HG02642 (cell line): Measurements from ENCODE around the gene HMX1.

ENCODE experiments used
- ATAC-seq: cut with Tn5 transposase; IDR thresholded peaks from one replicate; pipeline ENCODE4 v1.9.1; 2021; ENCODE audit warnings: mild to moderate bottlenecking; ENCODE audit not compliant: unreplicated experiment, poor library complexity

The HMX1 gene

DNA sequence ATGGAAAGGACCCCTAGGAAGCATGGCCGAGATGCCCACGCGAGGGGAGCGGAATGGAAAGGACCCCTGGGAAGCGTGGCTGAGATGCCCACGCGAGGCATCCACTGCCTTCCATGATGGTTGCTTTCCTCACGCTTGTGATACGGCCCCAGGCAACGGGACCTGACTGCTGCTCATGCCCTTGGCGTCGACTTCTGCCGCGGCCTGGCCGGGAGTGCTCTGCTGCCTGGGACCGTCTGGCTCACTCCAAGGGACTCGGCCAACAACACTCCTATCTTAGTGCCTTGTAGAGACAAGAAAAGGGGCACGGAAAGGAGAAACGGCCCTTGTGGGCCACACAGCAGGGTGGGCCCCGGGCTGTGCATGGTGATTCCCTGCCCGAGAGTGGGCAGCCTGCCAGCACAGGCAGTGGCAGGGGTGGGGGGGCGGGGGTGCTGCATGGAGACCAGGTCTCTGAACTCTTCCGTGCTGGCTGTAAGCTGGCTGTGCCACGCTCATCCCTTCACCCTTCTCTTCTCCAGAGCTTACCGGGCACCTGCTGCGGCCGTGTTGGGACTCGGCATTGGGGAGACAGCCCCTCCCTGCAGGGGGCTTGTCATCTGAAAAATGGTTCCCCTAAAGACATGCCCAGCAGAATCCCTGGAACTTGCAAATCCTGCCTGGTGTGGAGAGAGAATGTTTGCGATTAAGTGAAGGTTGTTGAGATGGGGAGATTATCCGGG is 38.6 kb upstream of the HMX1 start:
- no peak for ATAC-seq

DNA sequence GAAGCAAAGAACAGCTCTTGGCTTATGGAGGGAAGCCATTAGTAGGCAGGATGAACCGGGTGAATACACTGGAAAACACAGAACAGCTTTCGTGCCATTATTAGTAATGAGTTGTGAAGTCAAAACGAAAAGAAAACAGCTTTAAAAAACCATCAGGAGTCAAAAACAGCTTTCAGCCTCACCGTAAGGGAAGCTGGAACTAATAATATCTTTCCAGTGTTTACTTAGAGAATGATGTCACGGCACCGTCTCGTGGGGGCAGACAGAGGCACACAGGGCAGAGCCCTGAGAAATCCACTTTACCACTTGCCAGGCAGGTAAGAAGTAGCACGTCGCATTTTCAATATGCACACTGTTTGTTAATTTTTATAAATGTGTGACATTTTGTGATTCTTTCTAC is 37.9 kb upstream of the HMX1 start:
- no peak for ATAC-seq

DNA sequence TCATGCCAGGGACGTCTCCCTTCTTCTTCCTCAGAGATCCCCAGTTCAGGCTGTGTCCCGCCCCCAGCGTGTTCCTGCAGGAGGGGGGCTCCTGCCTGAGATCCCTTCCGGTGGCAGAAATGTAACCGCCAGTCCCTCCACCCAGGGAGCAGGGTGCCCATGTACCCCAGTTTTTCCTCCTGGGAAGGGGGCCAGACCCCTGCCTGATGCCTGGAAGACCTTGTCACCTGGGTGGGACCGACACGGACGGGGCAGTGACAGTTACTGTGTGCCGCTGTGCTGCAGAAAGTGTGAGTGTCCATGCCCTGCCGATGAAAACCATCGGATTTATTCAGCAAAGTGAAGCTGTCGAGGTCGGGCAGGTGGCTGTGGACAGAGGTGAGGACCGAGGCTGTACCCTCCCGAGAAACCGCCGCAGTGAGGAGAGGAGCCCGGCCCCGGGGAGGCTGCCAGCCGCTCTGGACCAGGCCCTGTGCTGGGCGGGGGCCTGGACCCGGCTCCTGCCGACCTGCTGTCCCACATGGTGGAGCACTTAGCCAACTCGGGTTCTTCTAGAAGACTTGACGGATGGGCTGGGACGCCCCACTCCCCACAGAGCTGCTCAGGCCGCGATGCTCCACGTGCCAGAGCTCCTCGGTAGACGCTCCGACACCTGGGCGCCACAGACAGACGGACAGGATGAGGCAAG is 36.7 kb upstream of the HMX1 start:
- no peak for ATAC-seq

DNA sequence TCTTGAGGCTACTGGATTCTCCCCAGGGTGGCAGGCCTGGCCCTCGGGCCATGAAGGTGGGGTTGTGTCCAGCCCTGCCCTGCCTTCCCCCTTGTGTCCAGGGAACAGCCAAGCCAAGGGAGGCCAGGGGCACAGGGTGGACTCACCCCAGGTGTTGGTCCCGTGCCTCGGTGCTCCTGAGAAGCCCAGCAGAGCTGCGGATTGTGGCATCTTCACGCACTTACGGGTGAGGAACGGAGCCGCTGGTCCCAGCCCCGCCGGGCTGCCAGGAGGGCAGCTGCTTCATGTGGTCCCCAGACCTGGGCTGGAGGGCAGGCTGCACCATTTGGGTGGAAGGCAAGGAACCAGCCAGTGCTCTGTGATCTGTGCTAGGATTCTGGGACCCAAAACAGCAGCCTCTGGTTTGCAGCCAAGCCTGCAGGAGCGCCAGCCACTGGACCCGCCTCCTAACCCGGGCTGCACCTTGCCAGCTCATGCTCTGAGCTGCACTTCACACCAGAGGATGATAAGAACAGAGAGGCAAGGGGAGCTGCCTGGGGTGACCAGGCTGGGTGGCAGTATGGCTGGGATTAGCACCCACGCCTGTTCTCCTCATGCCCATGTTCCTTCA is 36.1 kb upstream of the HMX1 start:
- no peak for ATAC-seq

DNA sequence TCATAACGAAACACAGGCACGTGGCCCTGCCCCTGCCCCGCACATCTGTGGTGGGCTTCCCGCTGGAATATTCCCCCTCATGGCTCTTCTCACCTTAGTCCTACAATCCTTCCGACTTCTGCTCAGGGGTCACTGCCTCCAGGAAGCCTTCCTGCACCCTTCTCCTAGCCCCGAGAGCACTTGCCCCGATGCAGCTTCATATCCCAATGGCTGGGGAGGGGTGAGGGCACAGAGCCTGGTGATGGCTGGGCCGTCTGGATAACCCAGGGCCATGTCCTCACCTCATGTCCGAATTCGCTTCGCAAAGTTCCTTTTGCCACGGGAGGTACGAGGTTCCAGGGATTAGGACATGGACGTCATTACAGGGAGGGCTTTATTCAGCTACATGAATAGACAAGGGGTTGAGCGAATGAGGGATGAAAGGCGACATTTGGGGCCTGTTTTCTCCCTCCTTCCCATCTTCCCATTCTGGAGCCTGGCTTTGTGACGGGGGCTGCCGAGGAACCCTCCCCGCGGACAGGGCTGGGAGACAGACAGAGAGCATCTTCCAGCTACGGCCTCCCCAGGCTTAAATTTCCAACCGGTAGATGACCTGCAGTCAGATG is 35.5 kb upstream of the HMX1 start:
- no peak for ATAC-seq

DNA sequence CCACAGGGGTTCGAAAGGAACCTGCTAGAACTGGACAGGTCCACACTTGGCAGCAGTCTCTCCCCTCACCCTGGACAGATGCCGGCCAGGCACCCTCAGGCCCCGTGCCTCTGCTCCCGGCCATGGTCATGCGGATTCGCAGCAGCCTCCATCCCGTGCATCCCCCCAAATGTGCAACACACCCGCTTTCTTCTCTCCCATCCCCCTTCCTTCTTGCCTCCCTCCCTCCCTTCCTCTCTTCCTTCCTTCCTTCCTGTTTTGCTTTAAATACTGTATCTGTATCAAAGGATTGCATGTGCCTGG is 35.0 kb upstream of the HMX1 start:
- ATAC-seq: no peak

DNA sequence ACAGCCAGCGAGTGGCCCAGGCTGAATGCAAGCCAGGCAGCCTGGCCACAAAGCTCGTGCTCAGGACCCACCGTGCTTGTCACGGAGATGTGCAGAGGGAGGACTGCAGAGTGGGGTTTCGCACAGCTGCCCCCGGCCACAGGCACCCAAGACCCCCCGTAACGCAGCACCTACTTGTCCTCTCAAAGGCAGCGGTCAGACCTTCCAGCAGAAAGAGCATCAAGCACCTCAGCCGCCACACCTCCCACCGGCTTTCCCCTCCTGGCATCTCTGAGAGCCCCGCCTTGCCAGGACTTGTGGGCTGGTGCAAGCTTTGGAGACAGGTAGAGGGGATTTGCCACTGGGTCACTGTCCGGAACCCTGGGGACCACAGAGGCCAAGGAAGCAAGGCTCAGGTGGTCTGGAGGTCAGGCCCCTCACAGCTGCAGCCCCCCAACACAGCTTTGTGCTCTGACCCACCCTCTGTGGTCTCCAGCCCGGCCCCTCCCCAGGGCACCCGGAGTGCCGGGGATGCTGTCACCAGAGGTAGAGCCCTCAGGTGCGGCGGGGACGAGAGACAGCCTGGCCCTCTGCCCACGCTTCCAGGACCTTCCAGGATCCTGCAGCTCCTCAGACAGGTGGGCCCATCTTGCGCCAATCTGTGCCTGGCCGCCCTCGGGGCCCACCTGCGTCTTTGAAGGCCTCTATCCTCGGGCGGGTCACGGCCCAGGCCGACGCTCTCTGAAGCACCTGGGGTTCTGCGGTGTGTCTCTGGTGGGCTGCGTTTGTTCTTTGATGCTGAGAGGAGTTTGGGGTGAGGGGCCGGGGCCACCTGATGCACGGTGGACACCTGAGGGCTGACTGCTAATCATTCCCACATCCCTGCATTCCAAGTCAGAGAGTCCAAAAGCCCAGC is 34.4 kb upstream of the HMX1 start:
- ATAC-seq: no peak

DNA sequence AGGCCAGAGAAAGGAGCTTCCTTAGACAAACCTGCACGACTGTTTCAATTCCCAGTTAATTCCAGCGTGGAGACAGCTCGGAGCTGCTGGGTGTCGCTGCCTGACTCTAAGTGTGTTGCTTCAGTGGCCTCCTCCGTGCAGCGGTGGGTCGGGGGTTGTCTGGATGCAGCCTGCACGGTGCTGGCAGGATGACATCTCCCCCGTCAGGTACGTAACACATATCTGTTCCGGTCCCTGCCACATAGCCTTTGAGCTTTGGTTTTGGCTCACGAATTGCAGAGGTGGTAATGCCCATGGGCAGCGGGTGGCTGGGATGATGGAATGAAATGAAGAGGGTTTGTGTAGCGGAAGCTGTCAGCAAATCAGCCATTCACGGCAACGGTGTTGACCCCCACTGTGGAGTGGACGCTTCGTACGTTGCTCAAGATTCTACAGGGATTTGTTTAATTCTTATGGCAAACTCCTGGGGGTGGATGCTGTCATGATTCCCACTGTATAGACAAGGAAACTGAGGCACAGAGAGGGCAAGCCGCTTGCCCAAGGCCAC is 33.7 kb upstream of the HMX1 start:
- ATAC-seq: no peak

DNA sequence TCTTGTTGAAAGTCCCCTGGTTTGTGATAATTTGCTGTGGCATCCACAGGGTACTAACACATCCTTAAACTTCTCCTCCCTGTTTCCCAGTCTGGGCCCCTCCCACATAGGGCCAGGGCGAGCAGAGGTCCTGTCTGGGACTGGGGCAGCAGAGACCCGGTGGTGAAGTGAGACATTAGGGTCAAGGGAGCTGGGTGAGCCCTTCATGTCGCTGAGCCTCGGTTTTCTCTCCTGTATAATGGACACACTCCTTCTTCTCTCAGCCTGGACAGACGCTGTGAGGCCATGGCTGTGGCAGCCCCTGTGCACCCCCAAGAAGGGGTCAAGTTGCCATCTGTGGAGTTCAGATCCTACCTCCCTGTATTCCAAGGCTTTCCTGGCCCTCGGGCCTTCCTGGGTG is 33.0 kb upstream of the HMX1 start:
- ATAC-seq: no peak

DNA sequence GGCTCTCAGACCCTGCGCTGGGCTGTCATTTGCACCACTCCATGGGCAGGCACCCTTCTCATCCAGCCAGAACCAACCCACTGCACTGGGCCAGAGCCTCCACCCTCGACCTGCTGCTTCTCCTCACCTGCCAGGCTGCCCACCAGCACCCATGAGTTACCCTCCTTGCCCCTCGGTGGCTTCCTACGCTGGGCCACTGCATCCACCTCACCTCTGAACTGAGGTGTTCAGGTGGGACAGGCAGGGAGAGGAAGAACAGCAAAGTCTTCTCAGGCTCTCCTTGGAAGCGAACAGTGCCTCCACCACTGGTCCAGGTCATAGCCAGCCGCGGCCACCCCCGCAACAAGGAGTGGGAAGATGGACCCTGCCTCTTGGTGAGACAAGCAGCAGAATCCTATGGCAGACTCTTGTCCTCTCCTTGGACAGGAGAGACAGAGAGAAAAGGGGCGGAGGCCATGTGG is 32.4 kb upstream of the HMX1 start:
- no peak for ATAC-seq

DNA sequence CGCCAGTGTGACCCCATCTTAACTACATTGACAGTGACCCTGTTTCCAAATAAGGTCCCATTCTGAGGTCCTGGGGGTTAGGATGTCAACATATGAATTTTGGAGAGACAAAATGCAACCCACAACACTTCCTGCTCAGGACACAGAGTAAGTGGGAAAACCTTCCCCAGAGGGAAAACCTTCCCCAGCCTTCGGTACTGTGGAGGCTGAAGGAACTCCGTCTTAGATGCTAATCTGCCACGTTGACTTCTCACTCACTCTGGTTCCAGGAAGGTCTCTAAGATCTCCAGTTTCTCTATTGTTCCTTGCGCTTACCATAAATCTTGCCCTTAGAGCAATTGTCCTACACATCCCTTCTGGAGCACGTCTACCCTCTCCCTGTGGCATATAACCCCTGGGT is 29.7 kb upstream of the HMX1 start:
- ATAC-seq: no peak

DNA sequence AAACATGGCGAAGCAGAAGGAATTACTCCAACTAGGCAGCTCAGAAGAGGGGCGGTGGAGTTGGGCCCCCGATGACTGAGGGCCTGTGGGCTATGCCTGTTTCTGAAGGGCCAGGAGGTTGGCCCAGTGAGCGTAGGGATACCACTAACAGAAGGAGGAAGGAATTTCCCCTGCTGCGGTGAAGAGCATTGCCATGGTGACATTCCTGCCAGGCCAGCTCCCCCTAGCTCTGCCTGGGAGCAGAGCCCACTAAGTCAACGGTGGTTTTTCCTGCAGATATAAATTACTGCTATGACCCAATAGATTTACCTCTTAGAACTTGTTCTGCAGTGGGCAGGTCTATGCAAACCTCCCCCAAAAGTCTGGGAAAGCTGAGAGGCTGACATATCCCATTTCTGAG is 28.9 kb upstream of the HMX1 start:
- ATAC-seq: no peak

DNA sequence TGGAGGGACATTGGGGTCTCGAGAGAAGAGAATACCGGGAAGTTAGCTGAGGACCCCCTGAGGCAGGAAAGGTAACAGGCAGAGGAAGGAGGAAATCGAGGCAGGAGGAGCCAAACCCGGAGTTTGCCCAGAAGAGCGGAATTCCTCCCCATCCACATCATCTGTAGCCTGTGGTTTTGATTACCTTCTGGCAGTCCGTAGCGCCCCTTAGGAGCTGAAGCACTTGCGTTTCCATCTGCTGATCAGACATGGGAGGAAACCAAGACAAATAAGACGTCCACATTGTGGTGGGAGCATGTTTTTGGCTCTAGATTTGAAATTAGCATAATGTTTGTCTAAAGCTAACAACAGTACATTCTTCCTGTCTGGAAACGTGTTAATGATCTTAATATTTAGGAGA is 26.8 kb upstream of the HMX1 start:
- no peak for ATAC-seq

DNA sequence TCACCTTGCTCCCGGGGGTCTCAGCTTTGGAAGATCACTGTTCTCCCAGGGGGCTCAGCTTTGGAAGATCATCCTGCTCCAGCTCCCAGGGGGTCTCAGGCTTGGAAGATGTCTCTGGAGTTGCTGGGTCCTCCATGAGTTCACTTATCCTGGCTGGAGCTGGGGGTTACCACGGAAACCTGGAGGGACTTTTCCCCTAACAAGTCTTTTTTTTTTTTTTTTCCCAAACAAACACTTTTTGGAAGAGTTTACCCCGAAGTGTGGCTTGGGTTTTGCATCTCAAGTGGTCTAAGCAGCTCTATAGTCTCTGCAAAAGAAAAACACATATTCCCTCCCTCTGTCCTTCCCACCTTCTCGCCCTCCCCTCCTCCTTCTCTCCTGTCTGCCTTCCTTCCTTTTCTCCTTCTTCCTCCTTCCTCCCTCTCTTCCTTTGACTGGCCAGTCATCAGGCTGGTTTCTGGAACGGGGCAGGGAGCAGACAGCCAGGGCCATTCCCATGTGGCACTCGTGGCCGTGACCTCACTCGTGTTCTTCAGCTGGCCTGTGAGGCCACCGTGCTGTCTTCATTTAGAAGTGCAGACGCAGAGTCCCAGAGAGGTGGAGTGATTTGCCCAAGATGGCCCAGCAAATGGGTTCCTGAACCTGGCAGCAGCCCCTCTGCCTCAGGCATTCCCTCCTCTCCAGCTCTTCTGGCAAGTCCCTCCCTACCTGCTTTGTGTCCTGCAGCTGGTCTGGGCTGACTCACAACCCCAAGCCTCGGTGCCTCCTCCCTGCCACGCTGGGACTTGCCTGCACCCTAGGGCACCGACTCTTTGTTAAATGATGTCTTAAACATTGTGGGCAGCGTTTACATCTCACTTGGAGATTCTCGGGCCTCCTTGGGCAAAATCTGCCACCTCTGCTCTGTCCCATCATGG is 25.9 kb upstream of the HMX1 start:
- no peak for ATAC-seq

DNA sequence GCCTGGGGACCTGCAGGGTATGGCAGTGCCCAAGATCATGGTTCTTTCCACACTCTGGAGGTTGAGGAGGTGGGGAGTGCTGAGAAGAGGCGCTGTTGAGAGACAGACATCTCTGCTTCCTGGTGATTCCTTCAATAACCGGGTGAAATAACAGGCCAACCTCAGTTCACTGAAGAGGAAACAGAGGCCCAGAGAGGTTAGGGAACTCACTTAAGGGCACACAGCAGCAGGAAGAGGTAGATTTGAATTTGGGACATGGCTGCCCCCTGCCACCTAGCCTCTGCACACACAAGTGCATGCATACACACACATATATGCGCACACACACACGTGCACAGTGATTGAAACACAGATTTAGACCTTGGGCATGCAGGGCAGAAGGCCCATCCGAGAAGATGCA is 24.9 kb upstream of the HMX1 start:
- ATAC-seq: no peak

DNA sequence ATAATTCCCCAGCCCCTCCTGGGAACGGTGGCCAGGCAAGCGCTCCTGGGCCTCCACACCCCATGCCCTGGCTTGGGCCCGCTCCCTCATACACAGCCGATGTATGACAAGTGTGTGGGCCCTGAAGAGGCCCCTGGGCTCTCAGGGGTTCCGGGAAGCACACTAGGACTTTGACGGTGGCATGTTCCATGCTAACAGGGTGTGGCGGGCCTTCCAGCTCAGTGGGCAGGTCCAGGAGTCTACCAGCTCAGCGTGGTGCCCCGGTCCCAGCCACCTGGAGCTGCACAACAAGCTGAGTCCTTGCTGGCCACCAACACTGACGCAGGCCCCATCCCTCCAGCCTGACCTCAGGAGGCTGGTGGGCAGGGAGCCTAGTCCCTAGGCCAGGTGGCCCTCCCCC is 24.4 kb upstream of the HMX1 start:
- no peak for ATAC-seq

DNA sequence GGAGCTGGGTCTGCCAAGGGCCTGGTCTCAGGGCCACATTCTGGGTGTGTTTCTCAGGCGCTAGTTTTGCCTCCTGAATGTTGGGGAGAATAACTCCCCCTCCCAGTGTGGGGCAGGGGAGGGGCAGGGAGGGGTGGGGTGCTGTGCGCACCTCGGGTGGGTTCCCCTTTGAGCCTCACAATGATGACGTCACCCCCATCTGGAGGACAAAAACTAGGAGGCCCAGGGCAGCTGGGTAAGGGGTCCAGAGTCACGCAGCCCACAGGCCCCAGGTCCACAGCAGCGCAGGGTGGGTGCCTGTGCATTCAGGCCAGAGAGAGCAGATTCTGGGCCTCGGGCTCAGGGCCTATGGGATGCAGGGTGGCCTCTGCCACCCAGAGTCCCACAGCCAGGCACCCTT is 23.7 kb upstream of the HMX1 start:
- no peak for ATAC-seq

DNA sequence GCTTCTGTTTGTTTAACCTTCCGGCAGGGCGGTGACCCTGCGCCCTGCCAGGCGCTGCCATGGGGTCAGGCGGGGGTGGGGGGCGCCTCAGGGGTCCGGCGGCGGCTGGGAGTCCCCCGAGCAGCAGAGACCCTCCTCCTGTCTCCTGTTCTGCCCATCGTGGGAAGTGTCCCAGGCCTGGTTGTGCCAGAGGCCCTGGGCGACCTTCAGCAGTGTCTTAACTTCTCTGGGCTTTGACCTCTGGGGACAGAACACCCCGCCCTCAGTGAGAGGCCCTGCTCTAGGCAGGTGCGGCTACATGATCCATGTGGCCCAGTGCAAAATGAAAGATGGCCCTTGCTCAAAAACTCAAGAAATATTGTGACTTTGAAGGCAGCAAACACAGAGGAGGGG is 22.8 kb upstream of the HMX1 start:
- no peak for ATAC-seq
